ENCODE measurements around the gene ZFP30.

The ZFP30 gene

DNA sequence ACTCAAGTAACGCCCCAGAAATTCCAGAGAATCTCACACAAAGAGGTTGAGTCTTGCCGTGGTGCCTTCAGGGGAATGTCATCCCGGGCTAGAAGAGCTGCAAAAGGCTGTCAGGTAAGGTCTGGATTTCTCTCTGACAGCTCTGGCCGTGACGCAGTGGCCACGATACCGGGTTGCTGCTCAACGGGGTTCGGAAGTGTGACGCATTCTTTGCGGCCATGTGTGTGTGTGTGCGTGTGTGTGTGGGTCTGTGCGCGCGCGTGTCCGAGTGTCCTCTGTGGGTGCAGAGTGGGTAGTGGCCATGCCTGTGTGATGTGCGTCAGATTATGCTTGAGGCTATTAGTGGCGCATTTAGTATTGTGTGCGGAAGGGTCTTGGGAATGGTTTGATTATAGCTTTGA lies 60.3 kb downstream of the ZFP30 start:
- peaks cover 7% of the 10 kb centered on the region; the same call in 1 of the 2 replicates for H3K9me3 ChIP-seq (ENCODE audit: insufficient read depth, low read length)
- no peaks in the 10 kb centered on the region for H3K9me2 ChIP-seq (replicated peaks; ENCODE audit: insufficient read depth, low read length)
- peak overlapping the region; percentile 89 for H2AFZ ChIP-seq (ENCODE audit: low read depth, low read length, severe bottlenecking)
- no peak overlapping the region for H3K27ac ChIP-seq (ENCODE audit: low read depth, low read length)
- H3F3A ChIP-seq (ENCODE audit: insufficient read depth): no peaks in the 10 kb centered on the region
- H3K9ac ChIP-seq (ENCODE audit: low read length): peak overlapping the region; percentile 70
- H3K27me3 ChIP-seq (ENCODE audit: low read length): no peaks in the 10 kb centered on the region
- H3K36me3 ChIP-seq (ENCODE audit: low read length): peaks cover 14% of the 10 kb centered on the region; the same call in 1 of the 2 replicates
- TF ChIP-seq, protein P1, sequence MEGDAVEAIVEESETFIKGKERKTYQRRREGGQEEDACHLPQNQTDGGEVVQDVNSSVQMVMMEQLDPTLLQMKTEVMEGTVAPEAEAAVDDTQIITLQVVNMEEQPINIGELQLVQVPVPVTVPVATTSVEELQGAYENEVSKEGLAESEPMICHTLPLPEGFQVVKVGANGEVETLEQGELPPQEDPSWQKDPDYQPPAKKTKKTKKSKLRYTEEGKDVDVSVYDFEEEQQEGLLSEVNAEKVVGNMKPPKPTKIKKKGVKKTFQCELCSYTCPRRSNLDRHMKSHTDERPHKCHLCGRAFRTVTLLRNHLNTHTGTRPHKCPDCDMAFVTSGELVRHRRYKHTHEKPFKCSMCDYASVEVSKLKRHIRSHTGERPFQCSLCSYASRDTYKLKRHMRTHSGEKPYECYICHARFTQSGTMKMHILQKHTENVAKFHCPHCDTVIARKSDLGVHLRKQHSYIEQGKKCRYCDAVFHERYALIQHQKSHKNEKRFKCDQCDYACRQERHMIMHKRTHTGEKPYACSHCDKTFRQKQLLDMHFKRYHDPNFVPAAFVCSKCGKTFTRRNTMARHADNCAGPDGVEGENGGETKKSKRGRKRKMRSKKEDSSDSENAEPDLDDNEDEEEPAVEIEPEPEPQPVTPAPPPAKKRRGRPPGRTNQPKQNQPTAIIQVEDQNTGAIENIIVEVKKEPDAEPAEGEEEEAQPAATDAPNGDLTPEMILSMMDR (IDR thresholded peaks at IDR 0.05; ENCODE audit: insufficient read depth, low read length, poor library complexity, severe bottlenecking): no peak
- no peak for TF ChIP-seq EZH2phosphoT487 (conservative IDR thresholded peaks at IDR 0.05; ENCODE audit: low read length)
- peak overlapping the region; percentile 82 for H3K4me2 ChIP-seq (ENCODE audit: low read depth, low read length, poor library complexity, severe bottlenecking)
- 0 out of 2 replicates have a peak, but pooled peaks cover 3% of the 10 kb centered on the region for H3K79me2 ChIP-seq (ENCODE audit: insufficient read depth, low read length)
- H4K20me1 ChIP-seq (ENCODE audit: low read depth, low read length): no peaks in the 10 kb centered on the region
- peak overlapping the region; percentile 83 for H3K4me3 ChIP-seq (ENCODE audit: insufficient read depth, low read length, poor library complexity, severe bottlenecking)

DNA sequence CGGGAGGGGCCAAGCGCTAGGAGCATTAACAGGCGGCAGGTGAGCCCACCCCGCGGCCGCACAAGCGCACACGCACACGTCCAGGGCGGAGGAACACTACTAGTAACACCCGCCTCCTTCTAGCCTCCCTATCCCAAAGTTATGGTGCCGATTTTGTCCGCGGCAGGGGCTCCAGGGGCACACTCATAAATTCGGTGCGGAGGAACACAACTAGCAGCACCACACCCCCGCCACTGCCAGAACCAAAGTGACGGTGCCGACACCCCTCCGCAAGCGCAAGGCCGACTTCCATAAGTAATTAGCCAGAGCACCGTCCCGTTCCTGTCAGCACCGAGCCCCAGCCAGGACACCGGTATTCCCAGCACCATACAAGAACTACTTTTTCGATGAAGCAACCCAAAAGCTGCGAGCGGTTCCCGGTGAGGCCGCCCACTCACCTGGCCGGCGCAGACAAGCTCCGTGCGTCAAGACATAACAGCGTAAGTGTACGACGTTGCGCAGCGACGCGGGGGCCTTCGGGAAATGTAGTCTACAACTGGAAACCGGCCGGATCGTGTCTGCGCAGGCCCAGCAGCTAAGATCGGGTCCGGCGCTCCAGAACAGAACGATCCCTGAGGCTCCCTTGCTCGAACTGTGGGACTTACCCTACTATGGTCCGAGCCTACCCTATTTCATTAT lies 60.8 kb downstream of the ZFP30 start, which contains the start of the genes ZNF540 and ZNF571:
Gene ZNF540, plus strand, starts transcription at position 573 of the 678 bp plus-strand sequence. CDS start 3,572 bp downstream, outside the sequence.
Gene ZNF571, minus strand, starts transcription at position 489 of the 678 bp plus-strand sequence. CDS start 8,116 bp downstream, outside the sequence.
- H3K4me2 ChIP-seq (ENCODE audit: low read depth, low read length, poor library complexity, severe bottlenecking): peak within 1 kb of the TSS; percentile 82
- H3K27me3 ChIP-seq (ENCODE audit: low read length): no peaks in the 10 kb centered on the region
- H3F3A ChIP-seq (ENCODE audit: insufficient read depth): no peaks in the 10 kb centered on the region
- no peak for TF ChIP-seq EZH2phosphoT487 (conservative IDR thresholded peaks at IDR 0.05; ENCODE audit: low read length)
- peaks cover 8% of the 10 kb centered on the region; the same call in 1 of the 2 replicates for H3K9me3 ChIP-seq (ENCODE audit: insufficient read depth, low read length)
- H3K4me3 ChIP-seq (ENCODE audit: insufficient read depth, low read length, poor library complexity, severe bottlenecking): peak within 1 kb of the TSS; percentile 83
- H3K9me2 ChIP-seq (replicated peaks; ENCODE audit: insufficient read depth, low read length): no peaks in the 10 kb centered on the region
- peak within 1 kb of the TSS; percentile 89 for H2AFZ ChIP-seq (ENCODE audit: low read depth, low read length, severe bottlenecking)
- H3K79me2 ChIP-seq (ENCODE audit: insufficient read depth, low read length): peaks cover 7% of the 10 kb centered on the region; the same call in 1 of the 2 replicates
- no peaks in the 10 kb centered on the region for H4K20me1 ChIP-seq (ENCODE audit: low read depth, low read length)
- peak within 1 kb of the TSS; percentile 57 for H3K27ac ChIP-seq (ENCODE audit: low read depth, low read length)
- peaks cover 14% of the 10 kb centered on the region for H3K36me3 ChIP-seq (ENCODE audit: low read length)
- H3K9ac ChIP-seq (ENCODE audit: low read length): peak within 1 kb of the TSS; percentile 70

DNA sequence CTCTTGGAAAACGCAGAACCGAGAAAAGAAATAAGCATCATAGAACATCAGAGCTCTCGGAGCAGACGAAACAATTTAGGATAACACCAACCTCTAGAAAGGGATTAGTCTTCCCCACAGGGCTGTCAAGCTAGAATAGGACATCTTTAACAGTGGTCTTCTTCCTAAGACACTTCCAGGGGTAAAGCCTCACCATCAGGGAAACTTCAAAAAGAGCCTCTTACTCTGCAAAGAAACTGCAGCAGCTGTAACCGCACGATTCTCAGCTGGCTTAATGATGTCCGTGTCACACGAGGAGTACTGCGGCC lies 61.3 kb downstream of the ZFP30 start:
- peak overlapping the region; percentile 83 for H3K4me3 ChIP-seq (ENCODE audit: insufficient read depth, low read length, poor library complexity, severe bottlenecking)
- no peak for TF ChIP-seq EZH2phosphoT487 (conservative IDR thresholded peaks at IDR 0.05; ENCODE audit: low read length)
- TF ChIP-seq, protein P1 (IDR thresholded peaks at IDR 0.05; ENCODE audit: insufficient read depth, low read length, poor library complexity, severe bottlenecking): no peak
- H2AFZ ChIP-seq (ENCODE audit: low read depth, low read length, severe bottlenecking): peak overlapping the region; percentile 89
- H3K9ac ChIP-seq (ENCODE audit: low read length): peak overlapping the region; percentile 70
- H3K36me3 ChIP-seq (ENCODE audit: low read length): peaks cover 18% of the 10 kb centered on the region
- H3K79me2 ChIP-seq (ENCODE audit: insufficient read depth, low read length): peaks cover 9% of the 10 kb centered on the region; the same call in 1 of the 2 replicates
- H3K27me3 ChIP-seq (ENCODE audit: low read length): no peaks in the 10 kb centered on the region
- H4K20me1 ChIP-seq (ENCODE audit: low read depth, low read length): no peaks in the 10 kb centered on the region
- peaks cover 13% of the 10 kb centered on the region; the same call in 1 of the 2 replicates for H3K9me3 ChIP-seq (ENCODE audit: insufficient read depth, low read length)
- H3K9me2 ChIP-seq (replicated peaks; ENCODE audit: insufficient read depth, low read length): no peaks in the 10 kb centered on the region
- peak overlapping the region; percentile 57 for H3K27ac ChIP-seq (ENCODE audit: low read depth, low read length)
- H3F3A ChIP-seq (ENCODE audit: insufficient read depth): no peaks in the 10 kb centered on the region
- peak overlapping the region; percentile 82 for H3K4me2 ChIP-seq (ENCODE audit: low read depth, low read length, poor library complexity, severe bottlenecking)

DNA sequence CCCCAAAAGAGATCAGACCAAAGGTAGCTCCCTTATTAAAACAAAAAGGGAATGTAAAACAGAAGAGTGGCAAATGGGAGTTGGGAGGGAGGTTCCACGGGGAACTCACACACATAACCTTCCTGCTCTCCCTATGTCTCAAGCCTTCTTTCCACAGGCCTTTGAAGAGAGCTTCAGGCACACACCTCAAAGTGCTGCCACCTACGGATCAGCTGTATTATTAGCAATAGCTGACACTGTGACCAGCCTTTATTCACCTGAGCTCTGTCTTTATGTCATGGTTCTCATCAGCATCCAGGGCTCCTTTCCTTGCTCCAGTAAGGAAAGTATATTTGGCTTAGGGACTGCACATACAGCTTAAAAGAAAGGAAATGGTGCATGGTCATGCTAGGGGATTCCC lies 71.9 kb downstream of the ZFP30 start:
- Histone ChIP-seq H3K9ac (ENCODE audit: low read length) (no peak overlapping the region), H2AFZ (ENCODE audit: low read depth, low read length, severe bottlenecking) (no peak overlapping the region), H3K9me2 (replicated peaks; ENCODE audit: insufficient read depth, low read length) (no peaks in the 10 kb centered on the region), H3K79me2 (ENCODE audit: insufficient read depth, low read length) (peaks cover 9% of the 10 kb centered on the region; the same call in 1 of the 2 replicates), H3K4me2 (ENCODE audit: low read depth, low read length, poor library complexity, severe bottlenecking) (no peak overlapping the region), H3K36me3 (ENCODE audit: low read length) (peaks cover 57% of the 10 kb centered on the region), H3F3A (ENCODE audit: insufficient read depth) (no peaks in the 10 kb centered on the region), H3K27ac (ENCODE audit: low read depth, low read length) (no peak overlapping the region), H3K9me3 (ENCODE audit: insufficient read depth, low read length) (peaks cover 37% of the 10 kb centered on the region; the same call in 1 of the 2 replicates), H4K20me1 (ENCODE audit: low read depth, low read length) (no peaks in the 10 kb centered on the region), H3K4me3 (ENCODE audit: insufficient read depth, low read length, poor library complexity, severe bottlenecking) (no peak overlapping the region), H3K27me3 (ENCODE audit: low read length) (no peaks in the 10 kb centered on the region)
- no peak for TF ChIP-seq EZH2phosphoT487 (conservative IDR thresholded peaks at IDR 0.05; ENCODE audit: low read length)
- TF ChIP-seq, protein P1 (IDR thresholded peaks at IDR 0.05; ENCODE audit: insufficient read depth, low read length, poor library complexity, severe bottlenecking): no peak
